Stimulated activated CD4-positive, alpha-beta T cell treated with anti-CD3 and anti-CD28 coated beads, Interleukin-4, amount 100 ng/mL, for 48 hours (primary cell): Measurements from ENCODE around the gene STRBP.
"Not testable (repeated sequence)": the region's sequence is repeated elsewhere in the genome, so short reads cannot be mapped to it uniquely, and the experiment has no call there.

Source experiments
- DNase-seq, 2 donors: peaks; one replicate each; pipeline ENCODE4 v3.0.0-alpha.2; 2020; ENCODE audit warnings: low read depth in 2 of 2

STRBP gene

GRCh38 chr9:123268465-123269259 lies at the start of gene STRBP:
STRBP (minus strand) TSS chr9:123268586; CDS start chr9:123184134, 84,452 bp downstream.
- peak; percentile 86 to 91 for DNase-seq

- no peak for DNase-seq
These were observed 47.8 kb upstream of the STRBP start for GRCh38 chr9:123316053-123316718.

- no peak for DNase-seq
These were observed 47.2 kb upstream of the STRBP start for GRCh38 chr9:123315635-123316034.

GRCh38 chr9:123314617-123315016 lies 46.2 kb upstream of the STRBP start:
- DNase-seq, result no peak

GRCh38 chr9:123312306-123312877 lies 44.0 kb upstream of the STRBP start:
- DNase-seq, result no peak

GRCh38 chr9:123311250-123311752 lies 42.9 kb upstream of the STRBP start:
- DNase-seq, result no peak

GRCh38 chr9:123310551-123311249 lies 42.3 kb upstream of the STRBP start:
- DNase-seq, result no peak

- DNase-seq, result no peak
These were observed 41.2 kb upstream of the STRBP start for GRCh38 chr9:123309611-123310010.

- DNase-seq, result no peak
These were observed 37.5 kb upstream of the STRBP start for GRCh38 chr9:123305879-123306278.

- no peak for DNase-seq
These were observed 35.9 kb upstream of the STRBP start for GRCh38 chr9:123304340-123304691.

GRCh38 chr9:123302348-123303214 lies 34.2 kb upstream of the STRBP start:
- DNase-seq, result no peak

- not testable (repeated sequence) for DNase-seq
These were observed 33.5 kb upstream of the STRBP start for GRCh38 chr9:123301936-123302335.

GRCh38 chr9:123300554-123300953 lies 32.2 kb upstream of the STRBP start:
- no peak for DNase-seq

GRCh38 chr9:123299558-123300126 lies 31.3 kb upstream of the STRBP start:
- no peak for DNase-seq

GRCh38 chr9:123296174-123296573 lies 27.8 kb upstream of the STRBP start:
- DNase-seq, result no peak

GRCh38 chr9:123291736-123292135 lies 23.4 kb upstream of the STRBP start:
- no peak for DNase-seq

GRCh38 chr9:123290764-123291163 lies 22.4 kb upstream of the STRBP start:
- no peak for DNase-seq

GRCh38 chr9:123287639-123288038 lies 19.3 kb upstream of the STRBP start:
- DNase-seq, result no peak

- no peak for DNase-seq
These were observed 17.9 kb upstream of the STRBP start for GRCh38 chr9:123286324-123286723.

- no peak for DNase-seq
These were observed 16.3 kb upstream of the STRBP start for GRCh38 chr9:123284656-123285055.

- no peak for DNase-seq
These were observed 15.1 kb upstream of the STRBP start for GRCh38 chr9:123283455-123283854.
